WTC11 (cell line): ENCODE results near the gene LIMS1.
"Not testable (repeated sequence)": the region's sequence is repeated elsewhere in the genome, so short reads cannot be mapped to it uniquely, and the experiment has no call there.

Experiments
- CREM ChIP-seq: sonication (generic); formaldehyde crosslinking; IDR thresholded peaks from 2 replicates; pipeline ENCODE4 v1.8.1; 2022; ENCODE audit warnings: mild to moderate bottlenecking, missing genetic modification reagents, moderate library complexity
- CTCF ChIP-seq: fragments of 200-600 bp; IDR thresholded peaks from 2 replicates; pipeline ENCODE4 v1.8.0; 2022; ENCODE audit warnings: antibody characterized with exemption
- USF1 ChIP-seq: sonication (generic); formaldehyde crosslinking; IDR thresholded peaks from 2 replicates; pipeline ENCODE4 v1.8.0; 2022; ENCODE audit warnings: mild to moderate bottlenecking, missing genetic modification reagents
- USF2 ChIP-seq: sonication (generic); formaldehyde crosslinking; IDR thresholded peaks from 2 replicates; pipeline ENCODE4 v1.8.1; 2023; ENCODE audit warnings: mild to moderate bottlenecking, missing genetic modification reagents, moderate library complexity
- TF ChIP-seq, protein P1 (sequence below): sonication (generic); formaldehyde crosslinking; IDR thresholded peaks from 2 replicates; pipeline ENCODE4 v1.8.0; 2022; ENCODE audit warnings: mild to moderate bottlenecking, missing genetic modification reagents
- TF ChIP-seq, protein P2 (sequence below): sonication (generic); formaldehyde crosslinking; IDR thresholded peaks from 2 replicates; pipeline ENCODE4 v1.8.1; 2022; ENCODE audit warnings: low read depth, mild to moderate bottlenecking, moderate library complexity, missing genetic modification reagents, borderline replicate concordance
- TF ChIP-seq, protein P3 (sequence below): sonication (generic); formaldehyde crosslinking; IDR thresholded peaks from 2 replicates; pipeline ENCODE4 v1.8.1; 2023; ENCODE audit warnings: mild to moderate bottlenecking, missing genetic modification reagents

GRCh38 chr2:108663346-108663745, 129.1 kb downstream of the LIMS1 start:
- not testable (repeated sequence) for TF ChIP-seq USF2 (CRISPR knock-in tag); USF1 (CRISPR knock-in tag); CTCF; CREM
- TF ChIP-seq, protein P1, sequence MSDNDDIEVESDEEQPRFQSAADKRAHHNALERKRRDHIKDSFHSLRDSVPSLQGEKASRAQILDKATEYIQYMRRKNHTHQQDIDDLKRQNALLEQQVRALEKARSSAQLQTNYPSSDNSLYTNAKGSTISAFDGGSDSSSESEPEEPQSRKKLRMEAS = not testable (repeated sequence)
- TF ChIP-seq, protein P2, sequence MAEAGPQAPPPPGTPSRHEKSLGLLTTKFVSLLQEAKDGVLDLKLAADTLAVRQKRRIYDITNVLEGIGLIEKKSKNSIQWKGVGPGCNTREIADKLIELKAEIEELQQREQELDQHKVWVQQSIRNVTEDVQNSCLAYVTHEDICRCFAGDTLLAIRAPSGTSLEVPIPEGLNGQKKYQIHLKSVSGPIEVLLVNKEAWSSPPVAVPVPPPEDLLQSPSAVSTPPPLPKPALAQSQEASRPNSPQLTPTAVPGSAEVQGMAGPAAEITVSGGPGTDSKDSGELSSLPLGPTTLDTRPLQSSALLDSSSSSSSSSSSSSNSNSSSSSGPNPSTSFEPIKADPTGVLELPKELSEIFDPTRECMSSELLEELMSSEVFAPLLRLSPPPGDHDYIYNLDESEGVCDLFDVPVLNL (CRISPR knock-in tag) = not testable (repeated sequence)
- TF ChIP-seq, protein P3, sequence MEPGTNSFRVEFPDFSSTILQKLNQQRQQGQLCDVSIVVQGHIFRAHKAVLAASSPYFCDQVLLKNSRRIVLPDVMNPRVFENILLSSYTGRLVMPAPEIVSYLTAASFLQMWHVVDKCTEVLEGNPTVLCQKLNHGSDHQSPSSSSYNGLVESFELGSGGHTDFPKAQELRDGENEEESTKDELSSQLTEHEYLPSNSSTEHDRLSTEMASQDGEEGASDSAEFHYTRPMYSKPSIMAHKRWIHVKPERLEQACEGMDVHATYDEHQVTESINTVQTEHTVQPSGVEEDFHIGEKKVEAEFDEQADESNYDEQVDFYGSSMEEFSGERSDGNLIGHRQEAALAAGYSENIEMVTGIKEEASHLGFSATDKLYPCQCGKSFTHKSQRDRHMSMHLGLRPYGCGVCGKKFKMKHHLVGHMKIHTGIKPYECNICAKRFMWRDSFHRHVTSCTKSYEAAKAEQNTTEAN (CRISPR knock-in tag) = not testable (repeated sequence)
